Heart left ventricle (tissue), 13 donors: ENCODE data around the gene CRELD2.

Experiments
- CTCF ChIP-seq, 12 donors: fragments of 200-600 bp; sonication (generic) in 4 of 12; IDR thresholded peaks; one replicate each; pipeline versions ENCODE4 v1.5.0 to v1.8.0; 2018 to 2022; ENCODE audit warnings: antibody characterized with exemption in 12 of 12, mild to moderate bottlenecking in 5 of 12
- POLR2A ChIP-seq, 2 donors: fragments of 450-650 bp; IDR thresholded peaks; one replicate each; pipeline ENCODE4 v1.6.1; 2017; ENCODE audit warnings: antibody characterized with exemption in 2 of 2, mild to moderate bottlenecking in 2 of 2, moderate library complexity in 2 of 2
- donor health status: ischemic (EF 13 %, LVEDD 7.1; RV severe dilation, severe dysfunction).
- donor health status: DM: no; HTN: yes; CAD: no.
- donor health status: DM: no; HTN: no; CAD: no.
- donor health status: ischemic (EF 25% LVEDD 6.9; RV normal size, moderate dysfunction).
- donor health status: ischemic (EF 25% LVEDD 5.7; RV mildly dilated, moderate dysfunction).
- donor health status: ischemic (EF 35%, LVEDD 5.7; RV mildly dilated, moderate dysfunction).
- donor health status: nonischemic (EF 11% LVEDD 7.7; RV severe dilation, severe dysfunction).
- donor health status: DM: yes; HTN: yes; CAD: no.
- donor health status: PGD.
- donor health status: ischemic (EF 29% LVEDD 5.4; RV normal size, mild dysfunction).
- donor health status: nonischemic (EF 23%, LVEDD 6.1; RV moderate dilation, normal function).

- no peak for TF ChIP-seq POLR2A (IDR thresholded peaks at IDR 0.05)
- TF ChIP-seq CTCF (IDR thresholded peaks at IDR 0.05): no peak
These were observed 47.8 kb downstream of the CRELD2 start for GRCh38 chr22:49966041-49966773.
